Panc1 (cell line): ENCODE data around the gene C13orf46. TPM values are rescaled to one million over a fixed set of nuclear protein-coding genes. Genes with fewer than 3 reads are reported as not detected.

Source experiments
- ATAC-seq: fragments of 200-7000 bp; cut with Tn5 transposase; 2 replicates; pipeline ENCODE4 v1.9.1; 2020; ENCODE audit warnings: mild to moderate bottlenecking, moderate library complexity
- BruUV-seq: library from RNA; stranded (reverse); fragments of 400-500 nt; replicated peaks from 2 replicates; lab custom pipeline; 2021; lab: Mats Ljungman, UMichigan
- CTCF ChIA-PET: fragments of 300-600 bp; sonication (Branson Sonifier 250); formaldehyde crosslinking; loops from one replicate; lab custom pipeline; 2022; ENCODE audit warnings: antibody characterized with exemption; lab: Charles Lee
- POLR2A ChIA-PET: fragments of 300-600 bp; sonication (Branson Sonifier 250); formaldehyde crosslinking; loops from one replicate; lab custom pipeline; 2022; ENCODE audit warnings: antibody characterized with exemption; lab: Charles Lee
- DNase-seq: peaks from one replicate; pipeline ENCODE4 v3.0.0-alpha.2; 2010; ENCODE audit warnings: low read depth, low spot score
- H3K27ac ChIP-seq: 2 replicates; pipeline ENCODE4 v1.5.1; 2011; ENCODE audit warnings: mild to moderate bottlenecking, low read length, inconsistent platforms
- H3K27me3 ChIP-seq: fragments of 200-500 bp; sonication (Bioruptor generic); 2 replicates; pipeline ENCODE4 v1.6.0; 2014; ENCODE audit warnings: low read length, inconsistent platforms; ENCODE audit not compliant: control insufficient read depth, insufficient read depth
- H3K36me3 ChIP-seq: fragments of 200-500 bp; sonication (Bioruptor generic); 2 replicates; pipeline ENCODE4 v1.5.1; 2014; ENCODE audit warnings: inconsistent platforms, mild to moderate bottlenecking, low read length, moderate library complexity; ENCODE audit not compliant: control insufficient read depth, insufficient read depth
- H3K4me1 ChIP-seq: 2 replicates; pipeline ENCODE4 v1.5.1; 2011; ENCODE audit warnings: inconsistent platforms, mild to moderate bottlenecking, low read length, moderate library complexity; ENCODE audit not compliant: control insufficient read depth, insufficient read depth
- H3K4me3 ChIP-seq, 2 experiments: 2 replicates each; pipeline ENCODE4 v1.5.1; 2011 to 2012; ENCODE audit warnings: low read depth in 2 of 2, low read length in 2 of 2, mild to moderate bottlenecking in 2 of 2, inconsistent platforms in 1 of 2, moderate library complexity in 1 of 2
- H3K9me3 ChIP-seq: fragments of 200-500 bp; sonication (Bioruptor generic); 2 replicates; pipeline ENCODE4 v1.5.1; 2014; ENCODE audit warnings: low read depth, mild to moderate bottlenecking, inconsistent platforms, low read length, moderate library complexity; ENCODE audit not compliant: control insufficient read depth, insufficient read depth
- POLR2AphosphoS5 ChIP-seq: IDR thresholded peaks from 2 replicates; pipeline ENCODE4 v1.6.1; 2012; ENCODE audit warnings: mild to moderate bottlenecking, low read depth, low read length, moderate library complexity
- SIN3A ChIP-seq: IDR thresholded peaks from 2 replicates; pipeline ENCODE4 v1.6.1; 2012; ENCODE audit warnings: low read depth, mild to moderate bottlenecking, low read length, moderate library complexity, borderline replicate concordance; ENCODE audit not compliant: insufficient read depth
- TCF7L2 ChIP-seq: IDR thresholded peaks from 2 replicates; pipeline ENCODE4 v1.6.1; 2011; ENCODE audit warnings: mild to moderate bottlenecking, low read depth, low read length, inconsistent platforms
- in situ Hi-C: cut with HindIII; loops from 2 replicates; pipeline ENCODE4 v1.10.0; 2016; ENCODE audit warnings: low sequenced_read_pairs, low pct_unique_long_range_greater_than_20kb
- intact Hi-C: fragments of 100-400 bp; cut with micrococcal nuclease; formaldehyde crosslinking; loops from one replicate; pipeline ENCODE4 v1.10.0; 2022; ENCODE audit not compliant: unreplicated experiment
- total RNA-seq: library from RNA; stranded (reverse); gene quantifications from one replicate; pipeline ENCODE4 v1.2.1, GENCODE V29; 2021; ENCODE audit not compliant: unreplicated experiment
- TF ChIP-seq, protein P1 (sequence below): fragments of 450-650 bp; IDR thresholded peaks from 2 replicates; pipeline ENCODE4 v1.5.1; 2017; ENCODE audit warnings: mild to moderate bottlenecking
- TF ChIP-seq, protein P2 (sequence below), 2 experiments: IDR thresholded peaks; 2 replicates each; pipeline ENCODE4 v1.6.1; 2011 to 2012; ENCODE audit warnings: low read depth in 2 of 2, control low read depth in 1 of 2, low read length in 1 of 2, mild to moderate bottlenecking in 1 of 2, moderate library complexity in 1 of 2; ENCODE audit not compliant: insufficient read depth in 1 of 2

The C13orf46 gene
- total RNA-seq, 1 experiment from 2014 or later: 2.6 TPM

- no peaks in the 10 kb centered on the region for H3K9me3 ChIP-seq
- ChIA-PET POLR2A (no interaction called here), CTCF (no interaction called here)
- H3K27ac ChIP-seq: no peak overlapping the region
- no peaks in the 10 kb centered on the region for H3K36me3 ChIP-seq
- no peaks in the 10 kb centered on the region for H3K27me3 ChIP-seq
- no peaks in the 10 kb centered on the region for H3K4me1 ChIP-seq
- DNase-seq (no peak), ATAC-seq (0 out of 2 replicates have a peak, but pooled peaks have one; percentile 19)
- in situ Hi-C loops (no loop called here), intact Hi-C loops (no loop called here)
- TF ChIP-seq, protein P1, sequence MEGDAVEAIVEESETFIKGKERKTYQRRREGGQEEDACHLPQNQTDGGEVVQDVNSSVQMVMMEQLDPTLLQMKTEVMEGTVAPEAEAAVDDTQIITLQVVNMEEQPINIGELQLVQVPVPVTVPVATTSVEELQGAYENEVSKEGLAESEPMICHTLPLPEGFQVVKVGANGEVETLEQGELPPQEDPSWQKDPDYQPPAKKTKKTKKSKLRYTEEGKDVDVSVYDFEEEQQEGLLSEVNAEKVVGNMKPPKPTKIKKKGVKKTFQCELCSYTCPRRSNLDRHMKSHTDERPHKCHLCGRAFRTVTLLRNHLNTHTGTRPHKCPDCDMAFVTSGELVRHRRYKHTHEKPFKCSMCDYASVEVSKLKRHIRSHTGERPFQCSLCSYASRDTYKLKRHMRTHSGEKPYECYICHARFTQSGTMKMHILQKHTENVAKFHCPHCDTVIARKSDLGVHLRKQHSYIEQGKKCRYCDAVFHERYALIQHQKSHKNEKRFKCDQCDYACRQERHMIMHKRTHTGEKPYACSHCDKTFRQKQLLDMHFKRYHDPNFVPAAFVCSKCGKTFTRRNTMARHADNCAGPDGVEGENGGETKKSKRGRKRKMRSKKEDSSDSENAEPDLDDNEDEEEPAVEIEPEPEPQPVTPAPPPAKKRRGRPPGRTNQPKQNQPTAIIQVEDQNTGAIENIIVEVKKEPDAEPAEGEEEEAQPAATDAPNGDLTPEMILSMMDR: no peak
- TF ChIP-seq TCF7L2: no peak
- TF ChIP-seq, protein P2, sequence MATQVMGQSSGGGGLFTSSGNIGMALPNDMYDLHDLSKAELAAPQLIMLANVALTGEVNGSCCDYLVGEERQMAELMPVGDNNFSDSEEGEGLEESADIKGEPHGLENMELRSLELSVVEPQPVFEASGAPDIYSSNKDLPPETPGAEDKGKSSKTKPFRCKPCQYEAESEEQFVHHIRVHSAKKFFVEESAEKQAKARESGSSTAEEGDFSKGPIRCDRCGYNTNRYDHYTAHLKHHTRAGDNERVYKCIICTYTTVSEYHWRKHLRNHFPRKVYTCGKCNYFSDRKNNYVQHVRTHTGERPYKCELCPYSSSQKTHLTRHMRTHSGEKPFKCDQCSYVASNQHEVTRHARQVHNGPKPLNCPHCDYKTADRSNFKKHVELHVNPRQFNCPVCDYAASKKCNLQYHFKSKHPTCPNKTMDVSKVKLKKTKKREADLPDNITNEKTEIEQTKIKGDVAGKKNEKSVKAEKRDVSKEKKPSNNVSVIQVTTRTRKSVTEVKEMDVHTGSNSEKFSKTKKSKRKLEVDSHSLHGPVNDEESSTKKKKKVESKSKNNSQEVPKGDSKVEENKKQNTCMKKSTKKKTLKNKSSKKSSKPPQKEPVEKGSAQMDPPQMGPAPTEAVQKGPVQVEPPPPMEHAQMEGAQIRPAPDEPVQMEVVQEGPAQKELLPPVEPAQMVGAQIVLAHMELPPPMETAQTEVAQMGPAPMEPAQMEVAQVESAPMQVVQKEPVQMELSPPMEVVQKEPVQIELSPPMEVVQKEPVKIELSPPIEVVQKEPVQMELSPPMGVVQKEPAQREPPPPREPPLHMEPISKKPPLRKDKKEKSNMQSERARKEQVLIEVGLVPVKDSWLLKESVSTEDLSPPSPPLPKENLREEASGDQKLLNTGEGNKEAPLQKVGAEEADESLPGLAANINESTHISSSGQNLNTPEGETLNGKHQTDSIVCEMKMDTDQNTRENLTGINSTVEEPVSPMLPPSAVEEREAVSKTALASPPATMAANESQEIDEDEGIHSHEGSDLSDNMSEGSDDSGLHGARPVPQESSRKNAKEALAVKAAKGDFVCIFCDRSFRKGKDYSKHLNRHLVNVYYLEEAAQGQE (IDR thresholded peaks at IDR 0.05; ENCODE audit: insufficient read depth in 1 of 2, low read depth in 2 of 2, low read length in 1 of 2): no peak
- no peak for TF ChIP-seq SIN3A
- no peak for TF ChIP-seq POLR2AphosphoS5
- no TSS peak for BruUV-seq
- no peak overlapping the region for H3K4me3 ChIP-seq
These were observed 17.3 kb downstream of the C13orf46 start for GRCh38 chr13:113956571-113956970.

DNA sequence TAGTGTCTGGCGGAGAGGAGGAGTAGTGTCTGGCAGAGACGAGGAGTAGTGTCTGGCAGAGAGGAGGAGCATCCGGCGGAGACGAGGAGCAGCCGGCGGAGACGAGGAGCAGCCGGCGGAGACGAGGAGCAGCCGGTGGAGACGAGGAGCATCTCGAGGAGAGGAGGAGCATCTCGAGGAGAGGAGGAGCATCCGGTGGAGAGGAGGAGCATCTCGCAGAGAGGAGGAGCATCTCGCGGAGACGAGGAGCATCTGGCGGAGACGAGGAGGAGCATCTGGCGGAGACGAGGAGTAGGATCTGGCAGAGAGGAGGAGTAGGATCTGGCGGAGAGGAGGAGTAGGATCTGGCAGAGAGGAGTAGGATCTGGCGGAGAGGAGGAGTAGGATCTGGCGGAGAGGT, 18.2 kb downstream of the C13orf46 start:
- CTCF ChIA-PET: no interaction called here
- in situ Hi-C loops (no loop called here), intact Hi-C loops (no loop called here)

More for the DNA sequence above, 18.2 kb downstream of the C13orf46 start:
- no peaks in the 10 kb centered on the region for H3K36me3 ChIP-seq
- H3K27me3 ChIP-seq: no peaks in the 10 kb centered on the region
- TF ChIP-seq SIN3A: no peak
- TF ChIP-seq, protein P2 (IDR thresholded peaks at IDR 0.05; ENCODE audit: insufficient read depth in 1 of 2, low read depth in 2 of 2, low read length in 1 of 2): no peak
- no peak for TF ChIP-seq POLR2AphosphoS5
- TF ChIP-seq TCF7L2: no peak
- TF ChIP-seq, protein P1: no peak
- H3K27ac ChIP-seq: no peak overlapping the region
- no TSS peak for BruUV-seq
- H3K4me3 ChIP-seq: no peak overlapping the region
- H3K4me1 ChIP-seq: no peaks in the 10 kb centered on the region
- POLR2A ChIA-PET: no interaction called here
- H3K9me3 ChIP-seq: no peaks in the 10 kb centered on the region
- DNase-seq (no peak), ATAC-seq (no peak)
